HG02623 (cell line): Measurements from ENCODE around the gene EIF5A.

Experiments
- ATAC-seq: cut with Tn5 transposase; IDR thresholded peaks from one replicate; pipeline ENCODE4 v1.9.1; 2021; ENCODE audit warnings: moderate library complexity; ENCODE audit not compliant: unreplicated experiment

Gene EIF5A

DNA sequence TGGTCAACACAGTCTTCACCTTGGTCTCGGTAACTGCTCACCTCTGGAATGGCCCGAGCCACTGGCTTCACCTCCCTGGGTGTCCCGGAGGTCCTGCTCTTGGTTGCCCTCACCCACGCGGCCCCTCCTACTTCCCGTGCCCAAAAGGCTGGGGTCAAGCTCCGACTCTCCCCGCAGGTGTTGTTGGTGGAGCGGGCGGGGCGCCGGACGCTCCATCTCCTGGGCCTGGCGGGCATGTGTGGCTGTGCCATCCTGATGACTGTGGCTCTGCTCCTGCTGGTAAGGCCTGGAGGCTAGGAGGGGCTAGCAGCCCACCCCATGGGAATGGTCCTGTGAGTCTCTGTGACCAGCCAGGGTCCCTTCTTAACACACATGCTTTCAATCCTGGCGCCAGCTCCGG is 22.5 kb upstream of the EIF5A start:
- ATAC-seq = no peak

DNA sequence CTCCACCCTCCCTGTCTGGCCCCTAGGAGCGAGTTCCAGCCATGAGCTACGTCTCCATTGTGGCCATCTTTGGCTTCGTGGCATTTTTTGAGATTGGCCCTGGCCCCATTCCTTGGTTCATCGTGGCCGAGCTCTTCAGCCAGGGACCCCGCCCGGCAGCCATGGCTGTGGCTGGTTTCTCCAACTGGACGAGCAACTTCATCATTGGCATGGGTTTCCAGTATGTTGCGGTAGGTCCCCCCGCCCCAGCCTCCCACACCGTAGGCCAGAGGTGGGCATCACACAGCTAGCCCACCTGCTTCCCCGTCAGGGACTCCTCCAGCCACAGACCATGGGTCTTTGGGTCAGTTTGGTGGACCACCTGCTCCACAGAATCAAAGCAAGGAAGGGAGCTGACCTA is 21.7 kb upstream of the EIF5A start:
- no peak for ATAC-seq

DNA sequence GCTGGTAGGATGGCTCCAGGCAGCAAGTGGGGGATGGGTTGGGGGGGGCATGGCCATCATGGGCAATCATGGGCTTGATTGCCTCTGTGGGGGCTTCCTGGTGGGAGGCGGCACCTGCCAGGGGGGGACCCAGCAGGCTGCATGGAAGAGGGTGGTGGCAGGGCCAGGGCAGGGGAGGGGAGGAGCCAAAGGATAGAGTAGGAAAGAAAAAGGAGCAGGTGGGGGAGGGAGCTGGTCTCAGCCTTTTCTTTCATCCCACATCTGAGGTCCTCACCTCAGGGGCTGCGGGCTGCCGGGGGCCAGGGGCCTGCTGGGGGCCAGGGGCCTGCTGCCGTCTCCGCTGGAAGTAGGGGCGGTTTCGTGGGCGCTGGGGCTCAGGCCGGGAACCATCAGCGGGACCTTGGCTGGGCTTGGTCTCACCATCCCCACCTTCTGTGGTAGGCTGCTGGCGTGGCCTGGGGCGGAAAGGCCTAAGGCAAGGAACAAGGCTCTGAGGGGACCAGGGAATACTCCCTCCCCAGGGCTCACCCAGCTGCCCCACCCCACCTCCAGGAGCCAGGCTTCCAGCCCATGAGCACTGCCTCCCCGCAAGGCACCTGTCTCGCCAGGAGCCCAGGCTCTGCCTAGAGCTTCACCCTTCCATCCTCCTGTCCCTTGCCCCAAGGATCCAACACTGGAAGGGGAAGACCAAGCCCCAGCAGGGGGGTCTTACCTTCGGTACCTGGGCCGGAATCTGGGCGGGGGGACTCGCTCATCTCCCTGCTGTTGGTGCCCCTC is 18.0 kb upstream of the EIF5A start:
- ATAC-seq = no peak

DNA sequence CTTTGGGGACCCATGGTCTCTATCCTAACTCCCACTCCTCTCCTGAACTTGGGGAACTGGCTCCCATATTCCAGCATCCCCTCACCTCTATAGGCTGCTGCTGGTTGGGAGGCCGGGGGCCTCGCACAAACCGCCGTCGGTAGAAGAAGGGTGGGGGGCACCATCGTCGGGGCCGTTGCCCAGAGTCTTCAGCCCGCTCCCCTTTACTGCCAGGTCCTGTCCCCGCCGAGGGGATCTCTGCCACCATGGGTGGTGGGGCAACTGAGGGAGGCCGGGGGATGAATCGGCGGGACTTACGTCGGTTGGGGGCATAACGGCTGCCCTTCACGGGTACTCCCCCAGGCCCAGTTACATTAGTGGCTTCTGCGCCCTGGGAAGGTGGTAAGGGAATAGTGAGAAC is 17.3 kb upstream of the EIF5A start:
- no peak for ATAC-seq

DNA sequence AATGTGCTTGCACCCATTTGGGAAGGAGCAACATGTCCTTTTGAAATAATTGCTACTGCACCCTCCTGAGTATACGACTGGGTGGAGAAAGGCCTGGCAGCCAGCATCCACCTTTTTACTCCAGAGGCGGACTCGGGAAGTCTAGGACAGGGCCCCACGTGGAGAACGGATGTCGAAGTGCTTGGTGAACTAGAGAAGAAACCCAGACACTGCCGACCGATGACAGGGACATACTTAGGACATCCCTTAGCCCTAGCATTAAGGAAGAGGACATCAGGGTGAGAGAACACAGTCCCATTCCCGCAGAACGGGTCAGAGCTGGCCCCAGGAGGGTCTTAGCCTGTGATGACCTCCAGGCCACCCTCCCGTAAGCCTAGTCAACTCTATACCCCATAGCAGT is 16.7 kb upstream of the EIF5A start:
- no peak for ATAC-seq

DNA sequence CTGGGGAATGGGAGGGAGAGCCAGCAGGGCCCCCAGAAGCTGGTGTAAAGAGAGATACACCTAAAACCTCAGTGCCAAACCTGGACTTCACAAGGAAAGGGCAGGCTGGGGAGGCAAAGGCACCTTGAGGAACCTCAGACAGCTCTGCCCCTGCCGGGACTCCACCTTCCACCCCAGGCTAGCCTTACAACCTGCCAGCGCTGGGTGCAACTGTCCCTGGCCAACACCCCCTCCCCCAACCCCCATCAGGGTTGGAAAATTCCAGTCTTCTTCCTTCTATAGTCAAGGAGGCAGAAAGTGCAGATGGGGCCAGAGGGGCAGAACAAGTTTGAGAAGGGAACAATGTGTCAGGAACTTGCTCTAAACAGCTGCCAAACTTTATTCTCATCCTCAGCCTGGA is 15.2 kb upstream of the EIF5A start:
- ATAC-seq = no peak

DNA sequence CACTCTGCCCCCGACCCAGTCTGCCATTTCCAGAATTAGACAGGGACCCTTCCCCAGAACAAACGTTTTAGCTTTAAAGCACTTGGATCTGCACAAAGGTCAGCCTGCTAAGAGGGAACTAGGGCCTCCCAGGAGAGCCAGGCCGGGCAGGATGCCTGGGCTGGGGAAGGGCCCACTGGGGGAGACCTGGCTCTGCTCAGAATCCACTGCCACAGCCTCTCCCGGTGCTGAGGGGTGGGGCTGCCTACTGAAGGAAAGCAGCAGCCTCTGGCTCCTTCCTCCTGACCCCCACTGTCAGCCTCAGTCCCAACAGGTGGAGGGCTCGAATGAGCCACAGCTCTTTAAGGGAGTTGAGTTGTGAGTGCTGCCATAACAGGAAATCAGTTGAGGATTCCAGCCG is 14.7 kb upstream of the EIF5A start:
- no peak for ATAC-seq

DNA sequence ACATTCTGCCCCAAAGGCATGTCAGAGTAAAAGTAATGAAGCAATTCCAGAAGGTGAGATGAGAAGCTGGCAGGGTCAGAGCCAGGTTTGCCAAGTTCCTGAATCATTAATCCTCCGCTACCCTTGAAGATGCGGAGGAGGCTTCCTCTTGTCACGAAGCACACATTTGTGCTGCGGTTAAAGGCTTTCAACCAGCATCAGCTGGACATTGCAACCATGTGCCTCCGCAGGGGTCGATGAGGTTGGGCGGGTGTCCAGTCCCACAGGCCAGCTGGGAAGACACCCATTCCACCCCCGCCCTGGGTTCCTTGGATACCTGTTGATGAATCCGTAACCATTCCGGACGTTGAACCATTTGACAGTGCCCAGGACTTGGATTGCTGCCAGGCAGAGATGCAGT is 14.3 kb upstream of the EIF5A start:
- ATAC-seq = no peak

DNA sequence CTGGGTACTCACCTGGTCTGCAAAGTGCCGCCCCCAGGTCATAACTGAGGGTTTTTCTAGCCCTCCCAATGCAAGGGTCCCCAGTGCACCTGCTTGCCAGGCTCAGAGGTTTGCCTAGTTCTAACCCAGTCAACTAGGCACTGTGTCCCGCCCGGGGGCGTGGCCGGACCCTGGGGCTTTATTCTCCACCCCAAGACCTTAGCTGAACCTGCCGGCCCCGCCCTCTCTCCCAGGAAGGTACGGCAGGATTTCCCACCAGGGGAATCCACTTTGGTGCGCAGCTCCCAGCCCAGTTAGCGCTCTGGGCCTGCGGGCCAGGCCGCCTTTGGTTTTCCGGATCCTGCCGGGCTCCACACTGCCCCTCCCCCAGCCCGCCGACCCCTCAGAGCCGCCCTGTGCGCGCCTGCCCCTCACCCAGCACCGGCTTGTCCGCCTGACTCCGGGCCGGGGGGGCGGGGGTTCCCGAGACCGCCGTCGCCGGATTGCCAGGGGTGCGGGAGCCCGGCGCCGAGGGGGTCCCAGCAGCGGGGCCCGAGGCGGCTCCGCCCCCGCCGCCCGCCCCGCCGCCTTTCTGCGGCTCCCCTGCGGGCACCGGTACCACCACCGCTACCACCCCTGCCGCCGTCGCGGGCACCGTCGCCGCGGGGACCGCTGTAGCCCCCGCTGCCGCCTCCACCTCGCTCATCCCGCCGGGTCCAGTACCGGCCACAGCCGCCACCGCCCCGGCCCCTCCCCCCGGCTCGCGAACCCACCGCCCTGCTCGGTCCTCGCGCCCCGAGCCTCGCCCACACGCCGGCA is 13.4 kb upstream of the EIF5A start:
- no peak for ATAC-seq

DNA sequence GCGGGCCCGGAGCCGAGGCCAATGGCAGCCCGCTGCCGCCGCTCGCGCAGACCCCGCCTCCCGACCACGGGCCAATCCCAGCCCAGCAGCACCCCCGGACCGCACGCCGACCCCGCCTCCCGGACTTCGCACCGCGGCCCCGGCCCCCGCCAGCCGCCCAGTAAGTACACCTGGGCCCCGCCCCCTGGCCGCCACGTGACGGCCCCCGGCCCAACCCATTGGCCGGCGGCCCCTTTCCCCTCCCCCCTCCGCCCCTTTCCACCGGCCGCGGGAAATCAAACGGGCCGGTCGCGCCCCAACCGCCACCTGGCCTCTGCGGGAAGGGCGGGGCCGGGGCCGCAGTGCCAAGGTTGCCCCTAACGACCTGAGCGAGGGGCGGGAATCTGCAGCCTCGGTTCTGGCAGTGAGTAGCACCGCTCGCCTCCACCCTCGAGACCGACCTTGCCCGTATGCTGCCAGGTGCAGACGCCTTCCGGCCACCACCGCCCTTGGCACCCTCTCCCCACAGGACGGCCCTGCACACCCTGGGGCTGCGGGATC is 12.7 kb upstream of the EIF5A start, which contains the start of gene YBX2:
YBX2 (minus strand) TSS at position 26 of the 540 bp plus-strand sequence. CDS start 139 bp downstream, outside the sequence.
- no peak for ATAC-seq

DNA sequence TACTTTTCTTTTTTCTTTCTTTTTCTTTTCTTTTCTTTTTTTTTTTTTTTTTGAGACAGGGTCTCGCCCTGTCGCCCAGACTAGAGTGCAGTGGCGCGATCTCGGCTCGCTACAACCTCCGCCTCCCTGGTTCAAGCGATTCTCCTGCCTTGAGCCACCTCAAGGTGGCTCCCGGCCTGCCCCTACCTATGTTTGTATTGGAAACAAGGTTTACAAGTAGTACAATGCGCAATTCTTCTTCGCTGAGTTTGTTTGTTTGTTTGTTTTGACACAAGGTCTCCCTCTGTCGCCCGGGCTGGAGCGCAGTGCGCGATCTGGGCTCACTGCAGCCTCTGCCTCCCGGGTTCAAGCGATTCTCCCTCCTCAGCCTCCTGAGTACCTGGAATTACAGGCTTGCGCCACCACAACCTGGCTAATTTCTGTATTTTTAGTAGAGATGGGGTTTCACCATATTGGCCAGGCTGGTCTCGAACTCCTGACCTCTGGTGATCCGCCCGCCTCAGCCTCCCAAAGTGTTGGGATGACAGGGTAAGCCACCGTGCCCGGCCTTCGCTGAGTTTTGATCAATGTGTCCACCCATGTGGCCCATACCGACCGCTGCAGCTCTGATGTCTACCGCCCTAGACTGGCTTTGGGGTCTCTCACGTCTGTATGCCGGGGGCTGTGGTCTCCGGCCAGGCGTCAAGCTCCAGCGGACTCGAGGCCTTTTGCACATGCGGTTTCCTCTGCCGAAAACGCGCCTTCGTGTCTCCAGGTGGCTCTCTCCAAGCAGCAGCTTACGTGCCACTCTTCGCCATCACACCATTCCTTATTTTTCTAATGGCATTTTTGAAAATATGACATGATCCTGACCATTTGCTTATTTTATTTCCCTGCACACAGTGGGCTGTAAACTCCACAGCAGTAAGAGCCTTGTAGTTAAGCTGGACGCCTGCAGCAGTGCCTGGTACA is 11.9 kb upstream of the EIF5A start:
- ATAC-seq = no peak

DNA sequence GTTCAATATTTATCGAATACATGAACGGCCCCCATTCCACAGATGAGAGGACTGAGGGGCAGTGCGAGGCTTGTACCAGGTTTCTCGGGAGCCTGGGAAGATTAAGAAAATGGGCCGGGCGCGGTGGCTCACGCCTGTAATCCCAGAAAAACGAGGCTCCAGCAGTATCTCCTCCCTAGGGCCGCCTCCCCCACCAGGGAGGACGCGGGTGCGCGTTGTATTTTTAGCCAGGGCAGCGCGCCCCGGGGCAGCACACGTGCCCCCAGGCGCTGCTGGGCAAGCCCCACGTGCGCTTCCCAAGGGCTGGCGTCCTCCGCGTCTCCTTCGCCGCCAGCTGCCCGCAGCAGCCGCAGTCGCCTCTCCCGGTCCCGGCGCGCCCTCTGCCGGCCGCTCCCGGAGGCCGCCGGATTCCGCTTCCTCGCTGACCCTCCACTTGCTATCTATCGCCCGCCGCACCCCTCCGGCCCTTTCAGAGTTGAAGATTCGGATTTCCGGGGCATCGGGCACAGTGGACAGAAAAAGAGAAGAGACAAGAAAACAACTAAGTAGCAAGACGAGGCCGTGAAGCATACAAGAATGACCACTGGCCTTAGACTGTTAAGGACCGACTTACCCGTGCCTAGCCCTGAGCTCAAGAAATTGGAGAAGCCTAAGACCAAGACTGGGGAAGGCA is 11.1 kb upstream of the EIF5A start:
- ATAC-seq = no peak

DNA sequence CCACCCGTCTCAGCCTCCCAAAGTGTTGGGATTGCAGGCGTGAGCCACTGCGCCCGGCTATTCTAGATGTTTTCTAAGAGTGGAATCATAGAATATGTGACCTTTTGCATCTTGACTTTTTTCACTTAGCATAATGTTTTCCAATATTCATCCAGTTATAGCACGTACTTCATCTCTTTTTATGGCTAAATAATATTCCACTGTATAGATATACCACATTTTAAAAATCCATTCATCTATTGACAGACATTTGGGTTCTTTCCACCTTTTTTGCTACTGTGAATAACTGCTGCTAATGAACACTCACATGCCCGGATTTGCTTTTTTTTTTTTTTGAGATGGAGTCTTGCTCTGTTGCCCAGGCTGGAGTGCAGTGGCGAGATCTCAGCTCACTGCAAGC is 3.2 kb upstream of the EIF5A start:
- ATAC-seq = no peak

DNA sequence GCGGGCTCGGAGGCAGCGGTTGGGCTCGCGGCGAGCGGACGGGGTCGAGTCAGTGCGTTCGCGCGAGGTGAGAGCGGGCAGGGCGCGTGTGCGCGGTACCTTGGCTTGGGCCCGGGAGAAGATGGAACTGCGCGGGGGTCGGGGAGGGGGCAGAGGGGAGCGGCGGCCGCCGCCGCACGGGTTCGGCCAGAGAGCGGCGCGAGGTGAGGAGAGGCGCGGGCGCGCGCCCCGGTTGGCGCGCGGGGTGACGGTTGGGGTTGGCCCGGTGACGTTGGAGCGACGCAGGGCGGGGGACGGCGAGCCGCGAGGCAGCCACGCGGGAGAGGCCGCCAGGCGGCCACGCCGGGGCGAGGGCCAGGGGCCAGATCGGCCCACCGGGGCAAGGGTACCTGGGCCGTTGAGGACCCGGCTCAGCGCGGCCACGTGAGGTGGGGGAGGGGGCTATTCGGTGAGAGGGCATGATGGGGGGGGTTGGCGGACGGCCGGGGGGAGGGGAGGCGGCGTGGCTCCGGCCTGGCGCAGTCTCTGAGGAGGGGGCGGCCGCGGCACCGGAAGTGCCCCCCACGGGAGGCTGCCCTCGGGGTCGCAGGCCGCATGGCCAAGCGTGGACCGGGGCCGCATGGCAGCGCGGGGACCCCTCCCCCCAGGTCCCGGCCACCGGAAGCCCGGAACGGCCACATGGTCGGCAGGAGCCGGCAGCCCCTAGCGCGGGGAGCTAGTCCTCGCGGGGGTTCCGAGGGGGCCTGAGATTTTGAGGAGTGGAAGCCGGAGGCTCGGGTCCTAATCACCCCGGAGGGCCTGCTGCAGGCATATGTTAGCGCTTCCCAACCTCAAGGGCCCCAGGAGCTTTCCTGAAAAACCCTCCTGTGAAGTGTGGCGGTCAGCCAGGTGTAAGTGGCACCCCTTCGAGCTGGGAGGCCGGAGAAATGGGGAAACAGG is 527 bp downstream of the EIF5A start:
- ATAC-seq = no peak

DNA sequence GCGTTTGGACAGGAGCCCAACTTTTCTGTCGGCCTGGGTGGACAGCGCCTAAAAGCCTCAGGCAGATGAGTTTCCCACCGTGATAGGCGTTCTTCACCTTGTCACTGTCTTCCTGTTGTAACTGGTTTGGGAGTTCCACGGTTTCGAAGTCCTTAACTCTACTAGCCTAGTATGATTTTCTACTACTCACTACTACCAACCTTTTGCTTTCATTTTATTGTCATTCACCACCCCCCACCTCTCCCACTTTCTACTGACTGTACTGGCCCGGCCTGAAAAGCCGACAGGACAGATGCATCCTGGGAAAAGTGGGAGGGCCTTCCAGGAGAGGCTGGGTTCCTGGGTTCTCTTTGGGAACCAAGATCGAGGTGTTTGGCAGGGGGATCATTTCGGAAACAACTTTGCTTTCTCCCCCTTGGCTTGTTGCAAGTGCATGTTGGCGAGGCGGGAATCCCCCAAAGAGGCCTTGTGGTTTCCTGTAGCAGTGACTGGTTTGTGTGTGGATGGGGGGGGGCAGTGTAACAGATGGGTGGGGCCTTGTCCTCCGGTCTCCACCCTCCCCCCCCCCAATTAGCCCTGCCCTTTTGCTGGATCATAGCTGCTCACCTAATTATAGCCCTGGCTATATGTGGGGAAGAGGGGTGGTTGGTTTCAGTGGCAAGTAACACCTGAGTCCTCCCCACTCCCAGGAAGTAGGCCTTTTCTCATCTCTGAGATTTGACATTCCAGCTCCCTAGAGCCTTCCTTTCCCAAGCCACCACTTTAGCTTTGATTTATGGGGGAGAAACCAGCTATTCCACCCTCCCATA is 1.4 kb downstream of the EIF5A start:
- ATAC-seq = no peak

DNA sequence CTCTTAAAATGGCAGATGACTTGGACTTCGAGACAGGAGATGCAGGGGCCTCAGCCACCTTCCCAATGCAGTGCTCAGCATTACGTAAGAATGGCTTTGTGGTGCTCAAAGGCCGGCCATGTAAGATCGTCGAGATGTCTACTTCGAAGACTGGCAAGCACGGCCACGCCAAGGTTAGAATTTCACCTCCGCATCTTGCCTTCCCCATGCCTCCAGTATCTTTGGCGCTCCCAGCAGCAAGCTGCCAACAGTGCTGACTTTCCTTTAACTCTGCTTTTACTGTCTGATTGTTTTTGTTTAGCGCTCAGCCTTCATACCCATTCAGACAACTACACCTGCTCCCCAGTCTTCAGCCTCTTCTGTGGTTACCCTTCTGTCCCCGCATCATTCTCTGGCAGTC is 2.2 kb downstream of the EIF5A start:
- no peak for ATAC-seq

DNA sequence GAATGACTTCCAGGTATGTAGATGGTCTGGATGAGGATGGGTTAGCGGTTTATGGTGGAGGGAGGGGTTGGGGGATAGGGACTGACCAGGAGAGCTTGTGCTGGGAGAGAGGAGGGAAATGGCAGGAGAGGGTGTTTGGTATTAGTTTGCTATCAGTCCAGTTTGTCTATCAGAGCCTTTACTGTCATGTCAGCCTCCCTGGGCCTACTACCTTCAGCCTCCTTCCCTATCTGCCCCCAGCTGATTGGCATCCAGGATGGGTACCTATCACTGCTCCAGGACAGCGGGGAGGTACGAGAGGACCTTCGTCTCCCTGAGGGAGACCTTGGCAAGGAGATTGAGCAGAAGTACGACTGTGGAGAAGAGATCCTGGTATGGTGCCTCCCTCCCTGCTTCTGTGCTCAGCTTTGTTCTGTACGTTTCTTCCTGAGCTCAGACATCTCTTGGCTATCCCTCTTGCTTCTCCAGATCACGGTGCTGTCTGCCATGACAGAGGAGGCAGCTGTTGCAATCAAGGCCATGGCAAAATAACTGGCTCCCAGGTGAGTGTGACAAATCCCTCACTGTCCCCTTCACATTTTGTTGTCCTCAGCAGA is 3.8 kb downstream of the EIF5A start:
- ATAC-seq = no peak

DNA sequence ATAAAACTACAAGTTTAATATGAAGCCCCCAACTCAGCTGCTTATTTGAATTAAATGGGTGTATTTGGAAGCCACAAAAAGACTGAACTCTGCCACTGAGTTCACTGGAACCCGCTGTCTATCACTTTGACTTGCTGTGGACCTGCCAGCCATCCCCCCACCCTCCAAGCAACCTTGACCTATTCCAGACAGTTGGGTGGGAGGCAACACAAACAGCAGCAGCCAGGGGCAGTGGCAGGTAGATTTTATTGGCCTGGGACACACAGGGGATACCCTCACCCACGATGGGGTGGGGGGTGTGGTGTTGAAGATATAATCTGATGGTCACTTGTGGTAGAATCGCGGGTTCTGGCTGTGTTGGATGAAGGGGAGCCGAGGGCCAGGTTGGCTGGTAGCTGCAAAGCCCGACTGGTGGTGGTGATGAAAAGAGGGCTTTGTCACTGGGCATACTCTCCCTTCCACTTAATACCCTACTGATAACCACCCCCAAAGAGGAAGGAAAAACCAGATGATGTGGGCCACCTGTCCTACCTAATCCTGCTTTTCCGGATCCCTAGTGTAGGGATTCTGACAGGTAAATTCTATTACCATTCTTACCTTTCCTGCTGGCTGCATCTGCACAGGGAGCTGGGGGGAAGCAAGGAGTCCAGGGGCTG is 5.1 kb downstream of the EIF5A start:
- ATAC-seq = no peak
